OCI-LY7 (cell line): Measurements from ENCODE around the gene KLK3. TPM values are rescaled to one million over a fixed set of nuclear protein-coding genes. Genes with fewer than 3 reads are reported as not detected.

Source experiments
- BruUV-seq: library from RNA; stranded (reverse); fragments of 400-500 nt; replicated peaks from 2 replicates; lab custom pipeline; 2021; lab: Mats Ljungman, UMichigan
- CTCF ChIA-PET: fragments of 300-600 bp; sonication (Branson Sonifier 250); formaldehyde crosslinking; loops from one replicate; lab custom pipeline; 2022; ENCODE audit warnings: antibody characterized with exemption; ENCODE audit not compliant: unreplicated experiment; lab: Charles Lee
- POLR2A ChIA-PET: fragments of 300-600 bp; sonication (Branson Sonifier 250); formaldehyde crosslinking; loops from one replicate; lab custom pipeline; 2022; ENCODE audit warnings: antibody characterized with exemption; lab: Charles Lee
- DNase-seq: peaks from one replicate; pipeline ENCODE4 v3.0.0-alpha.2; 2015; ENCODE audit warnings: low spot score
- H2AFZ ChIP-seq: fragments of 200-600 bp; sonication (generic), shearing (Covaris generic); 2 replicates; pipeline ENCODE4 v1.6.1; 2014; ENCODE audit warnings: mild to moderate bottlenecking, antibody characterized with exemption, low read length, moderate library complexity
- H3K27ac ChIP-seq: fragments of 200-600 bp; sonication (generic); 2 replicates; pipeline ENCODE4 v1.5.1; 2014; ENCODE audit warnings: mixed run types, low read depth, mild to moderate bottlenecking, moderate library complexity, low read length, inconsistent platforms; ENCODE audit not compliant: poor library complexity, severe bottlenecking
- H3K36me3 ChIP-seq: fragments of 200-600 bp; sonication (generic); 2 replicates; pipeline ENCODE4 v1.6.1; 2014; ENCODE audit warnings: mild to moderate bottlenecking, antibody characterized with exemption, low read length, moderate library complexity, mixed read lengths; ENCODE audit not compliant: insufficient read depth
- H3K4me1 ChIP-seq: fragments of 200-600 bp; sonication (generic); 2 replicates; pipeline ENCODE4 v1.5.1; 2014; ENCODE audit warnings: mild to moderate bottlenecking, low read length; ENCODE audit not compliant: insufficient read depth, poor library complexity, severe bottlenecking
- H3K4me2 ChIP-seq: fragments of 200-600 bp; sonication (generic); 2 replicates; pipeline ENCODE4 v1.6.1; 2014; ENCODE audit warnings: mild to moderate bottlenecking, low read length
- H3K4me3 ChIP-seq: fragments of 200-600 bp; sonication (generic); 2 replicates; pipeline ENCODE4 v1.5.1; 2014; ENCODE audit warnings: mild to moderate bottlenecking, low read depth, low read length; ENCODE audit not compliant: poor library complexity, severe bottlenecking
- H3K79me2 ChIP-seq: fragments of 200-600 bp; sonication (generic); 2 replicates; pipeline ENCODE4 v1.6.1; 2016; ENCODE audit warnings: low read depth, mild to moderate bottlenecking, low read length, moderate library complexity, mixed read lengths; ENCODE audit not compliant: insufficient read depth
- H3K9me2 ChIP-seq: fragments of 200-600 bp; sonication (generic); 2 replicates; pipeline ENCODE4 v1.6.1; 2016; ENCODE audit warnings: mild to moderate bottlenecking, low read length, mixed read lengths; ENCODE audit not compliant: insufficient read depth
- H3K9me3 ChIP-seq: fragments of 200-600 bp; sonication (generic); 2 replicates; pipeline ENCODE4 v1.6.1; 2014; ENCODE audit warnings: mild to moderate bottlenecking, mixed run types, low read length, mixed read lengths
- H4K20me1 ChIP-seq: fragments of 200-600 bp; sonication (generic); 2 replicates; pipeline ENCODE4 v1.6.1; 2014; ENCODE audit warnings: mild to moderate bottlenecking, antibody characterized with exemption, low read length, moderate library complexity, mixed read lengths; ENCODE audit not compliant: insufficient read depth
- CTCF ChIP-seq: fragments of 200-600 bp; sonication (generic); conservative IDR thresholded peaks from 2 replicates; pipeline ENCODE4 v1.5.1; 2014; ENCODE audit warnings: mild to moderate bottlenecking, antibody characterized with exemption, low read length, moderate library complexity, mixed read lengths
- EZH2phosphoT487 ChIP-seq: fragments of 200-600 bp; sonication (generic); IDR thresholded peaks from 2 replicates; pipeline ENCODE4 v1.6.1; 2018; ENCODE audit warnings: low read depth, borderline replicate concordance, mild to moderate bottlenecking, mixed run types, antibody characterized with exemption, low read length, moderate library complexity, mixed read lengths
- intact Hi-C: fragments of 100-400 bp; cut with micrococcal nuclease; formaldehyde crosslinking; loops from one replicate; pipeline ENCODE4 v1.10.0; 2022; ENCODE audit not compliant: unreplicated experiment
- total RNA-seq, 2 experiments: library from RNA; depleted of rRNA in 1 of 2; stranded (reverse); fragments of >200 nt in 1 of 2; shearing (Covaris generic) in 1 of 2; gene quantifications; 2 replicates each; pipeline ENCODE4 v1.2.3, GENCODE V29; 2014 to 2022

Gene KLK3
- total RNA-seq, 2 experiments from 2014 or later = not detected

- Histone ChIP-seq H3K4me2 (no peak within 1 kb of the TSS), H4K20me1 (no peaks in the 10 kb centered on the region), H3K27ac (no peak within 1 kb of the TSS), H2AFZ (no peak within 1 kb of the TSS), H3K79me2 (no peaks in the 10 kb centered on the region), H3K9me3 (no peaks in the 10 kb centered on the region), H3K4me3 (no peak within 1 kb of the TSS), H3K36me3 (no peaks in the 10 kb centered on the region), H3K9me2 (no peaks in the 10 kb centered on the region), H3K4me1 (peaks cover 28% of the 10 kb centered on the region)
- BruUV-seq = no TSS peak
- ChIA-PET CTCF (no interaction called here), POLR2A (no interaction called here)
- no peak for DNase-seq
- intact Hi-C loops = no loop called here
- TF ChIP-seq CTCF = no peak
- TF ChIP-seq EZH2phosphoT487 = no peak
Observed at GRCh38 chr19:50823389-50824042, 31.2 kb upstream of the KLK3 start, which contains the start of gene KLK1. KLK1 (minus strand) TSS chr19:50823787; CDS start chr19:50823748, 39 bp downstream.

GRCh38 chr19:50826492-50827240 is 28.0 kb upstream of the KLK3 start:
- CTCF ChIA-PET = no interaction called here
- no peak overlapping the region for H3K4me2 ChIP-seq
- H3K27ac ChIP-seq = no peak overlapping the region
- TF ChIP-seq CTCF (no peak), EZH2phosphoT487 (no peak)
- intact Hi-C loops = no loop called here
- no peaks in the 10 kb centered on the region for H3K9me2 ChIP-seq
- H4K20me1 ChIP-seq = no peaks in the 10 kb centered on the region
- BruUV-seq = no TSS peak
- H2AFZ ChIP-seq = no peak overlapping the region
- H3K4me3 ChIP-seq = no peak overlapping the region
- DNase-seq = no peak
- H3K4me1 ChIP-seq = no peaks in the 10 kb centered on the region
- H3K9me3 ChIP-seq = no peaks in the 10 kb centered on the region
- H3K79me2 ChIP-seq = no peaks in the 10 kb centered on the region
- POLR2A ChIA-PET = no interaction called here
- H3K36me3 ChIP-seq = no peaks in the 10 kb centered on the region

- no peaks in the 10 kb centered on the region for H3K9me2 ChIP-seq
- intact Hi-C loops = no loop called here
- no peak overlapping the region for H3K4me2 ChIP-seq
- no peaks in the 10 kb centered on the region for H3K79me2 ChIP-seq
- H3K9me3 ChIP-seq = no peaks in the 10 kb centered on the region
- BruUV-seq = no TSS peak
- DNase-seq = no peak
- no peaks in the 10 kb centered on the region for H4K20me1 ChIP-seq
- no peaks in the 10 kb centered on the region for H3K4me1 ChIP-seq
- no peak for TF ChIP-seq CTCF
- no peak for TF ChIP-seq EZH2phosphoT487
- no peak overlapping the region for H3K4me3 ChIP-seq
- H3K36me3 ChIP-seq = no peaks in the 10 kb centered on the region
- H2AFZ ChIP-seq = no peak overlapping the region
- ChIA-PET CTCF (no interaction called here), POLR2A (no interaction called here)
- no peak overlapping the region for H3K27ac ChIP-seq
Observed at GRCh38 chr19:50827476-50827875, 27.2 kb upstream of the KLK3 start.
